Measurements from ENCODE around the gene CMTR2.

DNA sequence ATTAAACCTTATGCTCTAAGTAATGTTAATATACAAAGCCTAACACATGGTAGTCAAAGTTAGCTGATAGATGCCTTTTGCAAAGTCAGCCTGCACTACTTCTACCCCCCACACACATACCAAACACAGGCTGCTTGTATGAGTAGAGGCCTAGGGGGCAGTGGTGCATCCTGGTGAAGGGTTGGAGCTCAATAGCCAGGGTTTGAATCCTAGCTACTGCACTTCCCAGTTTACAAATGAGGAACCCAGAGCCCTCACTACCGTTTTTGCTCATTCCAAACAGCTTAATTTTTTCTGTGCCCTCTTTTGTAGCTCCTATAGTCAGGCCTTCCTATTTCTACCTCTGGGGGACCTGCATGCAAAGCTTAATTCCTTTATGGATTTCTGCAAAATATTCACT lies 39.8 kb downstream of the CMTR2 start:
- TF ChIP-seq, protein P1, sequence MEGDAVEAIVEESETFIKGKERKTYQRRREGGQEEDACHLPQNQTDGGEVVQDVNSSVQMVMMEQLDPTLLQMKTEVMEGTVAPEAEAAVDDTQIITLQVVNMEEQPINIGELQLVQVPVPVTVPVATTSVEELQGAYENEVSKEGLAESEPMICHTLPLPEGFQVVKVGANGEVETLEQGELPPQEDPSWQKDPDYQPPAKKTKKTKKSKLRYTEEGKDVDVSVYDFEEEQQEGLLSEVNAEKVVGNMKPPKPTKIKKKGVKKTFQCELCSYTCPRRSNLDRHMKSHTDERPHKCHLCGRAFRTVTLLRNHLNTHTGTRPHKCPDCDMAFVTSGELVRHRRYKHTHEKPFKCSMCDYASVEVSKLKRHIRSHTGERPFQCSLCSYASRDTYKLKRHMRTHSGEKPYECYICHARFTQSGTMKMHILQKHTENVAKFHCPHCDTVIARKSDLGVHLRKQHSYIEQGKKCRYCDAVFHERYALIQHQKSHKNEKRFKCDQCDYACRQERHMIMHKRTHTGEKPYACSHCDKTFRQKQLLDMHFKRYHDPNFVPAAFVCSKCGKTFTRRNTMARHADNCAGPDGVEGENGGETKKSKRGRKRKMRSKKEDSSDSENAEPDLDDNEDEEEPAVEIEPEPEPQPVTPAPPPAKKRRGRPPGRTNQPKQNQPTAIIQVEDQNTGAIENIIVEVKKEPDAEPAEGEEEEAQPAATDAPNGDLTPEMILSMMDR (conservative IDR thresholded peaks at IDR 0.05; ENCODE audit: low read depth, low read length) = 0 out of 2 replicates have a peak, but pooled peaks have one; percentile 3
- TF ChIP-seq POLR2A (IDR thresholded peaks at IDR 0.05; ENCODE audit: low read depth, low read length) (no peak), SMC3 (IDR thresholded peaks at IDR 0.05; ENCODE audit: low read depth, low read length) (no peak)
